Measurements from ENCODE around the gene CADPS.

Gene CADPS

GRCh38 chr3:62823461-62824050 is 51.7 kb downstream of the CADPS start:
- no peak overlapping the region for H3K27ac ChIP-seq
- POLR2A ChIA-PET (ENCODE audit: low non-redundant PET), result interaction anchor here (0.6 kb wide), 1 partner anchor 29 kb away, joined by 5 read pairs; no protein-coding TSS in a partner anchor
- TF ChIP-seq CTCF (conservative IDR thresholded peaks at IDR 0.05; ENCODE audit: low read depth), result no peak
- CTCF ChIA-PET, result no interaction called here
- DNase-seq (ENCODE audit: low spot score), result no peak

GRCh38 chr3:62822905-62823304 is 52.3 kb downstream of the CADPS start:
- H3K27ac ChIP-seq, result no peak overlapping the region
- TF ChIP-seq CTCF (conservative IDR thresholded peaks at IDR 0.05; ENCODE audit: low read depth), result no peak
- POLR2A ChIA-PET (ENCODE audit: low non-redundant PET), result no interaction called here
- DNase-seq (ENCODE audit: low spot score), result no peak
- CTCF ChIA-PET, result interaction anchor here (0.6 kb wide), 1 partner anchor 11 kb away, joined by 3 read pairs; no protein-coding TSS in a partner anchor

- ChIA-PET CTCF (no interaction called here), POLR2A (ENCODE audit: low non-redundant PET) (no interaction called here)
- DNase-seq (ENCODE audit: low spot score), result no peak
- H3K27ac ChIP-seq, result no peak overlapping the region
- no peak for TF ChIP-seq CTCF (conservative IDR thresholded peaks at IDR 0.05; ENCODE audit: low read depth)
Measured at GRCh38 chr3:62818347-62818746, 56.9 kb downstream of the CADPS start.

- no peak overlapping the region for H3K27ac ChIP-seq
- CTCF ChIA-PET, result no interaction called here
- no peak for DNase-seq (ENCODE audit: low spot score)
- POLR2A ChIA-PET (ENCODE audit: low non-redundant PET), result no interaction called here
- no peak for TF ChIP-seq CTCF (conservative IDR thresholded peaks at IDR 0.05; ENCODE audit: low read depth)
Measured at GRCh38 chr3:62817678-62818077, 57.5 kb downstream of the CADPS start.

GRCh38 chr3:62815981-62816380 is 59.2 kb downstream of the CADPS start:
- TF ChIP-seq CTCF (conservative IDR thresholded peaks at IDR 0.05; ENCODE audit: low read depth), result no peak
- ChIA-PET POLR2A (ENCODE audit: low non-redundant PET) (no interaction called here), CTCF (no interaction called here)
- no peak for DNase-seq (ENCODE audit: low spot score)
- no peak overlapping the region for H3K27ac ChIP-seq

- ChIA-PET CTCF (interaction anchor here (0.7 kb wide), 1 partner anchor 106 kb away, joined by 4 read pairs; no protein-coding TSS in a partner anchor), POLR2A (ENCODE audit: low non-redundant PET) (no interaction called here)
- no peak for DNase-seq (ENCODE audit: low spot score)
- no peak overlapping the region for H3K27ac ChIP-seq
- no peak for TF ChIP-seq CTCF (conservative IDR thresholded peaks at IDR 0.05; ENCODE audit: low read depth)
Measured at GRCh38 chr3:62812631-62813030, 62.6 kb downstream of the CADPS start.
